HepG2 (cell line): ENCODE data around the gene PEX19. TPM values are rescaled to one million over a fixed set of nuclear protein-coding genes. Genes with fewer than 3 reads are reported as not detected.

Source experiments
- ATF7 ChIP-seq, 2 experiments: fragments of 450-650 bp in 1 of 2; sonication (generic) in 1 of 2; formaldehyde crosslinking in 1 of 2; IDR thresholded peaks; 2 replicates each; pipeline versions ENCODE4 v1.4.0 to v1.6.1; 2016 to 2020; ENCODE audit warnings: antibody characterized with exemption in 1 of 2, mild to moderate bottlenecking in 1 of 2, missing genetic modification reagents in 1 of 2
- HDAC1 ChIP-seq: sonication (generic); formaldehyde crosslinking; IDR thresholded peaks from 2 replicates; pipeline ENCODE4 v1.5.1; 2020; ENCODE audit warnings: mild to moderate bottlenecking, missing genetic modification reagents
- HOXA3 ChIP-seq: sonication (generic); formaldehyde crosslinking; IDR thresholded peaks from 2 replicates; pipeline ENCODE4 v1.5.0; 2020; ENCODE audit warnings: missing genetic modification reagents
- KLF16 ChIP-seq, 2 experiments: sonication (generic) in 1 of 2; formaldehyde crosslinking in 1 of 2; IDR thresholded peaks; 2 replicates each; pipeline versions ENCODE4 v1.6.1 to v1.8.0; 2016 to 2023; ENCODE audit warnings: missing genetic modification reagents in 2 of 2, missing compliant biosample characterization in 1 of 2
- KMT2B ChIP-seq: IDR thresholded peaks from 2 replicates; pipeline ENCODE4 v1.6.1; 2016; ENCODE audit warnings: missing genetic modification reagents, missing compliant biosample characterization
- NFIC ChIP-seq: IDR thresholded peaks from 2 replicates; pipeline ENCODE4 v1.6.1; 2012; ENCODE audit warnings: mild to moderate bottlenecking, low read length, inconsistent platforms
- NR2F6 ChIP-seq, 2 experiments: IDR thresholded peaks; 2 replicates each; pipeline ENCODE4 v1.6.1; 2016; ENCODE audit warnings: antibody characterized with exemption in 1 of 2, mild to moderate bottlenecking in 1 of 2
- RELA ChIP-seq: sonication (generic); formaldehyde crosslinking; IDR thresholded peaks from 2 replicates; pipeline ENCODE4 v1.4.0; 2020; ENCODE audit warnings: missing genetic modification reagents
- RXRA ChIP-seq: sonication (generic); formaldehyde crosslinking; IDR thresholded peaks from 2 replicates; pipeline ENCODE4 v1.5.1; 2020; ENCODE audit warnings: missing genetic modification reagents
- SIX4 ChIP-seq: sonication (generic); formaldehyde crosslinking; IDR thresholded peaks from 2 replicates; pipeline ENCODE4 v1.4.0; 2020; ENCODE audit warnings: missing genetic modification reagents
- SP5 ChIP-seq: IDR thresholded peaks from 2 replicates; pipeline ENCODE4 v1.6.1; 2016; ENCODE audit warnings: low read depth, borderline replicate concordance
- SPEN ChIP-seq: sonication (generic); formaldehyde crosslinking; IDR thresholded peaks from 2 replicates; pipeline ENCODE4 v1.5.1; 2020; ENCODE audit warnings: low read depth, mild to moderate bottlenecking, missing genetic modification reagents
- TCF12 ChIP-seq, 2 experiments: fragments of 450-650 bp in 1 of 2; sonication (generic) in 1 of 2; formaldehyde crosslinking in 1 of 2; IDR thresholded peaks; 2 replicates each; pipeline versions ENCODE4 v1.6.1 to v1.8.0; 2017 to 2022; ENCODE audit warnings: antibody characterized with exemption in 1 of 2, mild to moderate bottlenecking in 1 of 2, missing genetic modification reagents in 1 of 2, moderate library complexity in 1 of 2
- ZBTB1 ChIP-seq: sonication (generic); formaldehyde crosslinking; IDR thresholded peaks from 2 replicates; pipeline ENCODE4 v1.4.0; 2020; ENCODE audit warnings: missing genetic modification reagents, borderline replicate concordance
- ZBTB7B ChIP-seq: sonication (generic); formaldehyde crosslinking; IDR thresholded peaks from 2 replicates; pipeline ENCODE4 v1.4.0; 2020; ENCODE audit warnings: missing genetic modification reagents
- ZFP36 ChIP-seq: fragments of 150-350 bp; IDR thresholded peaks from 2 replicates; pipeline ENCODE4 v1.6.1; 2018; ENCODE audit warnings: borderline replicate concordance, low read length, low read depth; ENCODE audit not compliant: partially characterized antibody
- ZNF282 ChIP-seq: fragments of 450-650 bp; IDR thresholded peaks from 2 replicates; pipeline ENCODE4 v1.6.1; 2018; ENCODE audit not compliant: partially characterized antibody
- ZNF430 ChIP-seq: sonication (generic); formaldehyde crosslinking; IDR thresholded peaks from 2 replicates; pipeline ENCODE4 v1.9.0; 2021; ENCODE audit warnings: mild to moderate bottlenecking, missing genetic modification reagents
- ZNF747 ChIP-seq: sonication (generic); formaldehyde crosslinking; IDR thresholded peaks from 2 replicates; pipeline ENCODE4 v1.8.1; 2023; ENCODE audit warnings: missing genetic modification reagents, mild to moderate bottlenecking, borderline replicate concordance
- ZSCAN29 ChIP-seq: sonication (generic); formaldehyde crosslinking; conservative IDR thresholded peaks from 2 replicates; pipeline ENCODE4 v1.4.0; 2020; ENCODE audit warnings: mild to moderate bottlenecking, missing genetic modification reagents
- polyA plus RNA-seq, 8 experiments: library from polyadenylated mRNA; depleted of rRNA in 3 of 8; stranded (reverse) in 7 of 8; unstranded in 1 of 8; fragments of >200 nt; fragmentation: Illumina TruSeq in 4 of 8; extraction: Trizol in 4 of 8; gene quantifications; 2 replicates each; pipeline versions ENCODE4 v1.2.1 to v1.2.3, GENCODE V29; 2011 to 2016; ENCODE audit warnings: low read depth in 4 of 8, missing spikeins in 1 of 8, mixed read lengths in 1 of 8; ENCODE audit not compliant: insufficient read depth in 1 of 8
- total RNA-seq, 5 experiments: library from RNA; depleted of rRNA; stranded (reverse); fragments of >200 nt; fragmentation: Illumina TruSeq; extraction: Trizol; gene quantifications; 2 replicates each; pipeline ENCODE4 v1.2.3, GENCODE V29; 2016; ENCODE audit warnings: low read depth in 1 of 5
- TF ChIP-seq, protein P1 (sequence below): sonication (generic); formaldehyde crosslinking; IDR thresholded peaks from 2 replicates; pipeline ENCODE4 v1.9.0; 2021; ENCODE audit warnings: missing genetic modification reagents, borderline replicate concordance
- TF ChIP-seq, protein P2 (sequence below): sonication (generic); formaldehyde crosslinking; IDR thresholded peaks from 2 replicates; pipeline ENCODE4 v1.5.0; 2020; ENCODE audit warnings: mild to moderate bottlenecking, missing genetic modification reagents, moderate library complexity
- TF ChIP-seq, protein P3 (sequence below): sonication (generic); formaldehyde crosslinking; conservative IDR thresholded peaks from 2 replicates; pipeline ENCODE4 v1.8.1; 2023; ENCODE audit warnings: missing genetic modification reagents

The PEX19 gene
- total and polyA plus RNA-seq, 2 of the 13 experiments (the other 11 are each of a cell fraction or from before 2014, with no cell fraction given): 47.0 to 51.8 TPM

DNA sequence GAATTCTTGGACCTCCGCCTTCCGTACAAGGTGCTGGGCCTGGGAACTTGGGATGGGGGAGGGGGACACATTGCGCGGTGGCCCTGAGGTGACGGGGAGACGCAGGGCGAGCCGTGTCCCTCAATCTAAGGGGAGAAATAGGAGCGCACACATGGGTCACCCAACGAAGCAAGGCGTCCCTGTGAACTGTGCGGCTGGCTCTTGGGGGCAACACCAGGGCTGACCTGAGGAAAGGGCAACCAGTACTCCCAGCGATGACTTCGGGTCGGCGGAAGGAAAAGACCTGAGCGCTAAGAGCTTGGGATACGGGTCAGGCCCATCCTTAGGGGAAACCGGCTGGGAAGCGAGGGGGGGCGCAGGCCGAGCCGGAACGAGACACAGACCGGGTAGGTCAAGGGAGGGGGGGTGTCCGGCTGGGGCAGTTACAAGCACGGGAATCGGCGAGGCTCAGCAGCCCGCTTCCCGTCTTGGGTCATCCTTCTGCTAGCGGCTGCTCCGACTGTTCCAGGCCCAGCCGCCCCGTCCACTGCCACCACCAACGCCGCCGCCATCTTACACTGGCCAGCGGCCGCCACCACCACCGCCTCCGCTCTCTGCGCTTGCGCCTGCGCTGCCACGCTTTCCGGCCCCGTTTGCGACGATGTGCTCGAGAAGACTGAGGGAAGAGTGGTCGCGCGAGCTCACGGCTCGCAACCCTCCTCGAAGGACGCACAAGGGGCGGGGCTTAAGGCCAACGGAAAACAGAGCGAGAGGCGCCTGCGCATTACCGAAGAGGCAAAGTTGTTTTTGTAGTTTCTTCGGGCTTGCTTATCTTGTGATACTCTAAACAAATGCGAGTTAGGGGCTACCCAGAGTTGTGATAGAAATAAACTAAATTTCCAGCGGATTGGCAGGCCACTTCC, 22.8 kb downstream of the PEX19 start, which contains the start of gene DCAF8 (continued):
- peak; percentile 79 for TF ChIP-seq SPEN
- no peak for TF ChIP-seq NR2F6 (IDR thresholded peaks at IDR 0.05)
- TF ChIP-seq NR2F6 (CRISPR knock-in tag; IDR thresholded peaks at IDR 0.05): peak; percentile 50; the same call in 1 of the 2 replicates
- TF ChIP-seq ZNF282: no peak
- TF ChIP-seq ZSCAN29: peak; percentile 51; the same call in 1 of the 2 replicates
- TF ChIP-seq ZNF747: peak; percentile 82
- TF ChIP-seq, protein P1, sequence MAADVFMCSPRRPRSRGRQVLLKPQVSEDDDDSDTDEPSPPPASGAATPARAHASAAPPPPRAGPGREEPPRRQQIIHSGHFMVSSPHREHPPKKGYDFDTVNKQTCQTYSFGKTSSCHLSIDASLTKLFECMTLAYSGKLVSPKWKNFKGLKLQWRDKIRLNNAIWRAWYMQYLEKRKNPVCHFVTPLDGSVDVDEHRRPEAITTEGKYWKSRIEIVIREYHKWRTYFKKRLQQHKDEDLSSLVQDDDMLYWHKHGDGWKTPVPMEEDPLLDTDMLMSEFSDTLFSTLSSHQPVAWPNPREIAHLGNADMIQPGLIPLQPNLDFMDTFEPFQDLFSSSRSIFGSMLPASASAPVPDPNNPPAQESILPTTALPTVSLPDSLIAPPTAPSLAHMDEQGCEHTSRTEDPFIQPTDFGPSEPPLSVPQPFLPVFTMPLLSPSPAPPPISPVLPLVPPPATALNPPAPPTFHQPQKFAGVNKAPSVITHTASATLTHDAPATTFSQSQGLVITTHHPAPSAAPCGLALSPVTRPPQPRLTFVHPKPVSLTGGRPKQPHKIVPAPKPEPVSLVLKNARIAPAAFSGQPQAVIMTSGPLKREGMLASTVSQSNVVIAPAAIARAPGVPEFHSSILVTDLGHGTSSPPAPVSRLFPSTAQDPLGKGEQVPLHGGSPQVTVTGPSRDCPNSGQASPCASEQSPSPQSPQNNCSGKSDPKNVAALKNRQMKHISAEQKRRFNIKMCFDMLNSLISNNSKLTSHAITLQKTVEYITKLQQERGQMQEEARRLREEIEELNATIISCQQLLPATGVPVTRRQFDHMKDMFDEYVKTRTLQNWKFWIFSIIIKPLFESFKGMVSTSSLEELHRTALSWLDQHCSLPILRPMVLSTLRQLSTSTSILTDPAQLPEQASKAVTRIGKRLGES: no peak
- TF ChIP-seq, protein P2, sequence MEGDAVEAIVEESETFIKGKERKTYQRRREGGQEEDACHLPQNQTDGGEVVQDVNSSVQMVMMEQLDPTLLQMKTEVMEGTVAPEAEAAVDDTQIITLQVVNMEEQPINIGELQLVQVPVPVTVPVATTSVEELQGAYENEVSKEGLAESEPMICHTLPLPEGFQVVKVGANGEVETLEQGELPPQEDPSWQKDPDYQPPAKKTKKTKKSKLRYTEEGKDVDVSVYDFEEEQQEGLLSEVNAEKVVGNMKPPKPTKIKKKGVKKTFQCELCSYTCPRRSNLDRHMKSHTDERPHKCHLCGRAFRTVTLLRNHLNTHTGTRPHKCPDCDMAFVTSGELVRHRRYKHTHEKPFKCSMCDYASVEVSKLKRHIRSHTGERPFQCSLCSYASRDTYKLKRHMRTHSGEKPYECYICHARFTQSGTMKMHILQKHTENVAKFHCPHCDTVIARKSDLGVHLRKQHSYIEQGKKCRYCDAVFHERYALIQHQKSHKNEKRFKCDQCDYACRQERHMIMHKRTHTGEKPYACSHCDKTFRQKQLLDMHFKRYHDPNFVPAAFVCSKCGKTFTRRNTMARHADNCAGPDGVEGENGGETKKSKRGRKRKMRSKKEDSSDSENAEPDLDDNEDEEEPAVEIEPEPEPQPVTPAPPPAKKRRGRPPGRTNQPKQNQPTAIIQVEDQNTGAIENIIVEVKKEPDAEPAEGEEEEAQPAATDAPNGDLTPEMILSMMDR: peak; percentile 15; the same call in 1 of the 2 replicates
- TF ChIP-seq ATF7 (IDR thresholded peaks at IDR 0.05): no peak
- TF ChIP-seq ATF7 (CRISPR knock-in tag; IDR thresholded peaks at IDR 0.05): no peak
- peak; percentile 82; the same call in 1 of the 2 replicates for TF ChIP-seq ZNF430 (CRISPR knock-in tag)
- TF ChIP-seq ZFP36: no peak
- TF ChIP-seq ZBTB1 (CRISPR knock-in tag): no peak
- peak; percentile 64; the same call in 1 of the 2 replicates for TF ChIP-seq SIX4
- no peak for TF ChIP-seq NFIC
- peak; percentile 80 for TF ChIP-seq HOXA3
- peak; percentile 75 for TF ChIP-seq RXRA (CRISPR knock-in tag)
- TF ChIP-seq KMT2B (CRISPR knock-in tag): peak; percentile 95
- no peak for TF ChIP-seq ZBTB7B (CRISPR knock-in tag)
- TF ChIP-seq RELA (CRISPR knock-in tag): no peak
- TF ChIP-seq, protein P3, sequence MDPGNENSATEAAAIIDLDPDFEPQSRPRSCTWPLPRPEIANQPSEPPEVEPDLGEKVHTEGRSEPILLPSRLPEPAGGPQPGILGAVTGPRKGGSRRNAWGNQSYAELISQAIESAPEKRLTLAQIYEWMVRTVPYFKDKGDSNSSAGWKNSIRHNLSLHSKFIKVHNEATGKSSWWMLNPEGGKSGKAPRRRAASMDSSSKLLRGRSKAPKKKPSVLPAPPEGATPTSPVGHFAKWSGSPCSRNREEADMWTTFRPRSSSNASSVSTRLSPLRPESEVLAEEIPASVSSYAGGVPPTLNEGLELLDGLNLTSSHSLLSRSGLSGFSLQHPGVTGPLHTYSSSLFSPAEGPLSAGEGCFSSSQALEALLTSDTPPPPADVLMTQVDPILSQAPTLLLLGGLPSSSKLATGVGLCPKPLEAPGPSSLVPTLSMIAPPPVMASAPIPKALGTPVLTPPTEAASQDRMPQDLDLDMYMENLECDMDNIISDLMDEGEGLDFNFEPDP: 0 out of 2 replicates have a peak, but pooled peaks have one; percentile 77
- TF ChIP-seq HDAC1: peak; percentile 80
- TF ChIP-seq TCF12 (IDR thresholded peaks at IDR 0.05): no peak
- no peak for TF ChIP-seq TCF12 (CRISPR knock-in tag; IDR thresholded peaks at IDR 0.05)
- TF ChIP-seq SP5: no peak
- TF ChIP-seq KLF16 (CRISPR knock-in tag; IDR thresholded peaks at IDR 0.05): peak in 1 of 2 experiments; percentile 95; a peak in 2 of 4 replicates
